Keratinocyte (primary cell): ENCODE data around the gene DNAI2.

ENCODE experiments used
- CTCF ChIP-seq, 3 experiments: IDR thresholded peaks in 1 of 3; conservative IDR thresholded peaks in 1 of 3; optimal IDR thresholded peaks in 1 of 3; 2 replicates in 2 of 3; 3 replicates in 1 of 3; pipeline versions ENCODE3 to v1.5.1; 2011; ENCODE audit warnings: low read length in 3 of 3, mild to moderate bottlenecking in 3 of 3, moderate library complexity in 2 of 3, control low read depth in 1 of 3, inconsistent platforms in 1 of 3; ENCODE audit not compliant: insufficient read depth in 2 of 3; ENCODE audit errors: extremely low read depth in 1 of 3
- EZH2 ChIP-seq: IDR thresholded peaks from one replicate; pipeline ENCODE4 v1.6.1; 2012; ENCODE audit warnings: inconsistent platforms, mild to moderate bottlenecking, low read length, moderate library complexity

GRCh38 chr17:74283371-74283673, 9.3 kb downstream of the DNAI2 start:
- TF ChIP-seq EZH2: no peak
- TF ChIP-seq CTCF (optimal IDR thresholded peaks at IDR 0.05 in 1 of 3, IDR thresholded peaks at IDR 0.05 in 1 of 3, conservative IDR thresholded peaks at IDR 0.05 in 1 of 3; ENCODE audit: extremely low read depth in 1 of 3, insufficient read depth in 2 of 3, low read length in 3 of 3): no peak
